ENCODE results near the gene HAUS1. TPM values are rescaled to one million over a fixed set of nuclear protein-coding genes. Genes with fewer than 3 reads are reported as not detected.

Gene HAUS1
- total and polyA plus RNA-seq, 12 donors, result 5.5 to 20.3 (median 9.0) TPM

DNA sequence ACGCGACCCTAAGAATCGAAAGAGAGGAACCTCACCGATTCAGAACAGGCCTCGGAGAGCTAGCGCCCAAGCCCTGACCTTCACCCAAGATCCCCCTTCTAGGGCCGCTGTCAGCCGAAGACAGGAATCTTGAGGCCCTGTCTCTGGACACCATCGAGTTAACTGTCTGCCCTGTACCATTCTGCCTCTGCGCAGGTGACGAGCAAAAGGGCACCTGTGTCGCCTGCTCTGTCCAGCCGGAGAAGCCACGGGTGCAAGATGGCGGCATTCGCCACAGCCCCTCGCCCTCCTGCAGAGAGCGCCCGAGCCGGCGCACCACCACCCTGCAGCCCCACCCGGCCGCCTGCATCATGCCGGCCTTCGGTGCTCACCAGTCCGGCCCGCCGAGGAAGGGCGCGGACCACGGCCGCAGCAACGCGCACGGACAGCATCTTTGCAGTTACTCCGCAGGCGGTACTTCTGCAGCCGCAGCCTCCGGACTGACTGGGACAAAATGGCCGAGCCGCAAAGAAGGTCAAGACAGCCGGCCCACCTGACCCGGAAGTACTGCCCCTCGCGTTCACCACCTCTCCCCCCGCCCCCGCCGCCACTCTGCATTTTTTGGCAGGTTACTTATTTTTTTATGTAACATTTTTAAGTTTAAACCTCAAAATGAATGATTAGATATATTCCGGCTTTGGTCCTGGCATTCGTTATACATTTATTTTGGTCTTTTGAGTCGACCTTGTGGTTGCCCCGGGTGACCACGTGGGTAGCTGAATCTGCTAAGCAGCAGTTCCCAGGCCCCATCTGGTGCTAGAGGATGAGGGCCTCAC, 6.2 kb upstream of the HAUS1 start, which contains the start of gene ATP5F1A:
TSS of gene ATP5F1A (minus strand) at position 496 of the 815 bp plus-strand sequence. CDS start at position 431, 65 bp downstream.
- WGBS, 2 donors, result 0 to 1% methylated on average over 53 of the region's 53 CpGs
- intact Hi-C loops (cut with DNase I), result no loop called here
- Histone ChIP-seq H3K9me3 (no peaks in the 10 kb centered on the region), H3K27me3 (no peaks in the 10 kb centered on the region), H3K36me3 (peaks cover 0 to 32% (median 15%) of the 10 kb centered on the region in 9 donors), H3K27ac (peak within 1 kb of the TSS; percentile 87 to 98 (median 95)), H3K4me1 (peaks cover 0 to 51% (median 44%) of the 10 kb centered on the region in 9 donors), H3K4me3 (peak within 1 kb of the TSS; percentile 72 to 100 (median 86))
- ATAC-seq (peak; percentile 90 to 95 (median 92)), DNase-seq (peak; percentile 83 to 95)
- TF ChIP-seq, protein P1, sequence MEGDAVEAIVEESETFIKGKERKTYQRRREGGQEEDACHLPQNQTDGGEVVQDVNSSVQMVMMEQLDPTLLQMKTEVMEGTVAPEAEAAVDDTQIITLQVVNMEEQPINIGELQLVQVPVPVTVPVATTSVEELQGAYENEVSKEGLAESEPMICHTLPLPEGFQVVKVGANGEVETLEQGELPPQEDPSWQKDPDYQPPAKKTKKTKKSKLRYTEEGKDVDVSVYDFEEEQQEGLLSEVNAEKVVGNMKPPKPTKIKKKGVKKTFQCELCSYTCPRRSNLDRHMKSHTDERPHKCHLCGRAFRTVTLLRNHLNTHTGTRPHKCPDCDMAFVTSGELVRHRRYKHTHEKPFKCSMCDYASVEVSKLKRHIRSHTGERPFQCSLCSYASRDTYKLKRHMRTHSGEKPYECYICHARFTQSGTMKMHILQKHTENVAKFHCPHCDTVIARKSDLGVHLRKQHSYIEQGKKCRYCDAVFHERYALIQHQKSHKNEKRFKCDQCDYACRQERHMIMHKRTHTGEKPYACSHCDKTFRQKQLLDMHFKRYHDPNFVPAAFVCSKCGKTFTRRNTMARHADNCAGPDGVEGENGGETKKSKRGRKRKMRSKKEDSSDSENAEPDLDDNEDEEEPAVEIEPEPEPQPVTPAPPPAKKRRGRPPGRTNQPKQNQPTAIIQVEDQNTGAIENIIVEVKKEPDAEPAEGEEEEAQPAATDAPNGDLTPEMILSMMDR (IDR thresholded peaks at IDR 0.05), result peak in 3 of 9 donors; percentile 9 to 20 (median 11)

DNA sequence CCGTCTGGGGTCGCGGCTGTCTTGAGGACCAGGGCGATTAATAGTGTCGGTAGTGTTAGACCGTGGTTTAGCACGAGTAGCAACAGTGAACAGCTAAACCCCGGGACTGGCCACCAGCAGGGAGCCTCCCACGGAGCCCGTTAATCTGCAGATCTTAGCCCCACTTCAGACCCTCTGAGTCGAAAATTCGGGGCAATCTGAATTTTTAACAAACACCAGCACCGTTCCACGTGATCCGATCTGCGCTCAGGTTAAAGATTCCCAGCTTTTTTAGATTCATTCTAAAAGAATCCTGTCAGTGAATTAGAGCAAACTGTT, 5.6 kb upstream of the HAUS1 start:
- Histone ChIP-seq H3K4me3 (peak overlapping the region; percentile 72 to 100 (median 86)), H3K4me1 (peaks cover 0 to 47% (median 38%) of the 10 kb centered on the region in 9 donors), H3K9me3 (no peaks in the 10 kb centered on the region), H3K36me3 (peaks cover 0 to 27% (median 9%) of the 10 kb centered on the region in 9 donors), H3K27me3 (no peaks in the 10 kb centered on the region), H3K27ac (peak overlapping the region; percentile 87 to 98 (median 95))
- intact Hi-C loops (cut with DNase I), result no loop called here
- DNase-seq, result no peak
- WGBS, 2 donors, result 10 to 12% methylated on average over 16 of the region's 16 CpGs
- TF ChIP-seq, protein P1 (IDR thresholded peaks at IDR 0.05), result no peak
- no peak for ATAC-seq

GRCh38 chr18:46099463-46099862, 4.7 kb upstream of the HAUS1 start:
- H3K27me3 ChIP-seq, result no peaks in the 10 kb centered on the region
- H3K4me1 ChIP-seq, result peaks cover 0 to 43% (median 34%) of the 10 kb centered on the region in 9 donors
- intact Hi-C loops (cut with DNase I), result no loop called here
- no peak for ATAC-seq
- TF ChIP-seq, protein P1 (IDR thresholded peaks at IDR 0.05), result no peak
- 97% methylated on average over 8 of the region's 8 CpGs for WGBS, 2 donors
- H3K36me3 ChIP-seq, result peaks cover 0 to 18% (median 1%) of the 10 kb centered on the region in 9 donors
- no peak for DNase-seq
- no peak overlapping the region for H3K4me3 ChIP-seq
- H3K27ac ChIP-seq, result no peak overlapping the region
- no peaks in the 10 kb centered on the region for H3K9me3 ChIP-seq

DNA sequence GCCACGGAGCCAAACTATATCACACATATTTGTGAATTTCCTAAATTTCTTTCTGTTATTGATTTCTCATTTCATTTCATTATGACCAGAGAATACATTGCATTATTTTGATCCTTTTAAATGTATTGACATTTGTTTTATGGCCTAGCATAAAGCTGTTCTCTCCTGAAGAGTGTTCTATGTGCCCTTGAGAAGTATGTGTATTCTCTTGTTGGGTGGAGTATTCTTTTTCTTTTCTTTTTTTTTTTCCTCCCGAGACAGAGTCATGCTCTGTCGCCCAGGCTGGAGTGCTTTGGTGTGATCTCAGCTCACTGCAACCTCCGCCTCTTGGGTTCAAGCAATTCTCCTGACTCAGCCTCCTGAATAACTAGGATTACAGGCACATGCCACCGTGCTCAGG, 5.2 kb downstream of the HAUS1 start:
- ATAC-seq (no peak), DNase-seq (no peak)
- no peak overlapping the region for H3K4me3 ChIP-seq
- TF ChIP-seq, protein P1 (IDR thresholded peaks at IDR 0.05), result no peak
- H3K27ac ChIP-seq, result no peak overlapping the region
- H3K9me3 ChIP-seq, result peaks cover 0 to 3% (median 0%) of the 10 kb centered on the region in 11 donors
- peaks cover 0 to 65% (median 0%) of the 10 kb centered on the region in 9 donors for H3K36me3 ChIP-seq
- peaks cover 0 to 14% (median 7%) of the 10 kb centered on the region in 9 donors for H3K4me1 ChIP-seq
- WGBS, 2 donors, result 92 to 96% methylated on average over 5 of the region's 5 CpGs
- H3K27me3 ChIP-seq, result no peaks in the 10 kb centered on the region
- intact Hi-C loops (cut with DNase I), result no loop called here
